Large intestine (tissue), 3 donors: Measurements from ENCODE around the gene TSPAN18. TPM values are rescaled to one million over a fixed set of nuclear protein-coding genes. Genes with fewer than 3 reads are reported as not detected.
"Not testable (repeated sequence)": the region's sequence is repeated elsewhere in the genome, so short reads cannot be mapped to it uniquely, and the experiment has no call there.

Experiments
- DNase-seq, 2 donors: peaks; one replicate each; pipeline versions ENCODE4 v3.0.0 to v3.0.0-alpha.2; 2013
- H3K27ac ChIP-seq: one replicate; pipeline ENCODE4 v1.5.1; 2013; ENCODE audit warnings: low read length
- H3K27me3 ChIP-seq: 2 replicates; pipeline ENCODE4 v1.6.1; 2013; ENCODE audit warnings: low read length; ENCODE audit not compliant: control insufficient read depth, insufficient read depth
- H3K36me3 ChIP-seq: 2 replicates; pipeline ENCODE4 v1.6.1; 2013; ENCODE audit warnings: low read length; ENCODE audit not compliant: control insufficient read depth, insufficient read depth
- H3K4me1 ChIP-seq: one replicate; pipeline ENCODE4 v1.6.1; 2013; ENCODE audit warnings: low read length; ENCODE audit not compliant: control insufficient read depth, insufficient read depth
- H3K4me3 ChIP-seq: one replicate; pipeline ENCODE4 v1.5.1; 2013; ENCODE audit warnings: low read length
- H3K9me3 ChIP-seq: one replicate; pipeline ENCODE4 v1.6.1; 2013; ENCODE audit warnings: mild to moderate bottlenecking, low read depth, low read length, moderate library complexity; ENCODE audit not compliant: control insufficient read depth
- WGBS: methylation state at CpG from one replicate; pipeline ENCODE4 v1.1.5; 2013; ENCODE audit warnings: low lambda C conversion rate; ENCODE audit not compliant: insufficient coverage; 5-methylcytosine and 5-hydroxymethylcytosine counted together
- polyA plus RNA-seq: library from polyadenylated mRNA; unstranded; fragments of 120-200 nt; gene quantifications from one replicate; pipeline ENCODE4 v1.2.1, GENCODE V29; 2013

The TSPAN18 gene
- polyA plus RNA-seq, 1 donor, result 59.1 TPM

GRCh38 chr11:44868021-44868420 lies 141.3 kb downstream of the TSPAN18 start:
- Histone ChIP-seq H3K4me1 (no peaks in the 10 kb centered on the region), H3K36me3 (no peaks in the 10 kb centered on the region), H3K9me3 (no peaks in the 10 kb centered on the region), H3K27ac (no peak overlapping the region), H3K4me3 (no peak overlapping the region), H3K27me3 (no peaks in the 10 kb centered on the region)
- no peak for DNase-seq
- WGBS, result no CpG with 5 or more reads among the region's 6 CpGs

- Histone ChIP-seq H3K9me3 (no peaks in the 10 kb centered on the region), H3K4me3 (no peak overlapping the region), H3K27ac (no peak overlapping the region), H3K36me3 (no peaks in the 10 kb centered on the region), H3K27me3 (no peaks in the 10 kb centered on the region), H3K4me1 (no peaks in the 10 kb centered on the region)
- DNase-seq, result no peak
- WGBS, result no CpG with 5 or more reads among the region's 14 CpGs
These were observed 142.0 kb downstream of the TSPAN18 start for GRCh38 chr11:44868455-44869421.

- Histone ChIP-seq H3K4me1 (no peaks in the 10 kb centered on the region), H3K9me3 (no peaks in the 10 kb centered on the region), H3K36me3 (no peaks in the 10 kb centered on the region), H3K27me3 (no peaks in the 10 kb centered on the region), H3K4me3 (no peak overlapping the region), H3K27ac (no peak overlapping the region)
- no CpG with 5 or more reads among the region's 3 CpGs for WGBS
- DNase-seq, result no peak
These were observed 143.4 kb downstream of the TSPAN18 start for GRCh38 chr11:44870181-44870580.

GRCh38 chr11:44870615-44871176 lies 143.9 kb downstream of the TSPAN18 start:
- Histone ChIP-seq H3K27me3 (no peaks in the 10 kb centered on the region), H3K36me3 (no peaks in the 10 kb centered on the region), H3K4me1 (no peaks in the 10 kb centered on the region), H3K9me3 (no peaks in the 10 kb centered on the region), H3K27ac (no peak overlapping the region), H3K4me3 (no peak overlapping the region)
- no CpG with 5 or more reads among the region's 2 CpGs for WGBS
- DNase-seq, result no peak

GRCh38 chr11:44871682-44872081 lies 144.9 kb downstream of the TSPAN18 start:
- H3K27me3 ChIP-seq, H3K4me3 ChIP-seq, H3K36me3 ChIP-seq, H3K4me1 ChIP-seq, DNase-seq, H3K27ac ChIP-seq, H3K9me3 ChIP-seq: not testable (repeated sequence)
- WGBS, result no CpG with 5 or more reads among the region's 3 CpGs

GRCh38 chr11:44872556-44872955 lies 145.8 kb downstream of the TSPAN18 start:
- no CpG with 5 or more reads among the region's 1 CpG for WGBS
- no peak for DNase-seq
- peaks cover 2% of the 10 kb centered on the region for H3K4me1 ChIP-seq
- H3K27me3 ChIP-seq, result no peaks in the 10 kb centered on the region
- no peaks in the 10 kb centered on the region for H3K9me3 ChIP-seq
- no peak overlapping the region for H3K27ac ChIP-seq
- no peaks in the 10 kb centered on the region for H3K36me3 ChIP-seq
- H3K4me3 ChIP-seq, result no peak overlapping the region

- no peak for DNase-seq
- H3K36me3 ChIP-seq, result no peaks in the 10 kb centered on the region
- no peak overlapping the region for H3K4me3 ChIP-seq
- peaks cover 6% of the 10 kb centered on the region for H3K4me1 ChIP-seq
- WGBS, result no CpG with 5 or more reads among the region's 1 CpG
- H3K27me3 ChIP-seq, result no peaks in the 10 kb centered on the region
- no peak overlapping the region for H3K27ac ChIP-seq
- H3K9me3 ChIP-seq, result no peaks in the 10 kb centered on the region
These were observed 146.8 kb downstream of the TSPAN18 start for GRCh38 chr11:44873537-44873936.

- no CpG with 5 or more reads among the region's 3 CpGs for WGBS
- Histone ChIP-seq H3K36me3 (no peaks in the 10 kb centered on the region), H3K27me3 (no peaks in the 10 kb centered on the region), H3K27ac (no peak overlapping the region), H3K9me3 (no peaks in the 10 kb centered on the region), H3K4me1 (peaks cover 6% of the 10 kb centered on the region), H3K4me3 (no peak overlapping the region)
- no peak for DNase-seq
These were observed 147.5 kb downstream of the TSPAN18 start for GRCh38 chr11:44874284-44874683.

- H3K27ac ChIP-seq, result no peak overlapping the region
- WGBS, result 60% methylated on average over 1 of the region's 4 CpGs
- no peak overlapping the region for H3K4me3 ChIP-seq
These were observed 148.3 kb downstream of the TSPAN18 start for GRCh38 chr11:44875037-44875436.

GRCh38 chr11:44876194-44876723 lies 149.5 kb downstream of the TSPAN18 start:
- H3K36me3 ChIP-seq, result no peaks in the 10 kb centered on the region
- no peaks in the 10 kb centered on the region for H3K27me3 ChIP-seq
- peaks cover 6% of the 10 kb centered on the region for H3K4me1 ChIP-seq
- H3K27ac ChIP-seq, result no peak overlapping the region
- no peak overlapping the region for H3K4me3 ChIP-seq
- no peaks in the 10 kb centered on the region for H3K9me3 ChIP-seq
- WGBS, result no CpG with 5 or more reads among the region's 5 CpGs
- DNase-seq, result no peak

More at GRCh38 chr11:44875037-44875436, 148.3 kb downstream of the TSPAN18 start:
- Histone ChIP-seq H3K27me3 (no peaks in the 10 kb centered on the region), H3K9me3 (no peaks in the 10 kb centered on the region), H3K4me1 (peaks cover 6% of the 10 kb centered on the region), H3K36me3 (no peaks in the 10 kb centered on the region)
- no peak for DNase-seq
